C1 segment of cervical spinal cord (tissue), 14 donors: ENCODE measurements around the gene UBXN7.
"Not testable (repeated sequence)": the region's sequence is repeated elsewhere in the genome, so short reads cannot be mapped to it uniquely, and the experiment has no call there.

Experiments used
- DNase-seq, 14 donors: peaks; one replicate each; lab custom pipeline; 2025; lab: John Stamatoyannopoulos, UW

Gene UBXN7, protein sequence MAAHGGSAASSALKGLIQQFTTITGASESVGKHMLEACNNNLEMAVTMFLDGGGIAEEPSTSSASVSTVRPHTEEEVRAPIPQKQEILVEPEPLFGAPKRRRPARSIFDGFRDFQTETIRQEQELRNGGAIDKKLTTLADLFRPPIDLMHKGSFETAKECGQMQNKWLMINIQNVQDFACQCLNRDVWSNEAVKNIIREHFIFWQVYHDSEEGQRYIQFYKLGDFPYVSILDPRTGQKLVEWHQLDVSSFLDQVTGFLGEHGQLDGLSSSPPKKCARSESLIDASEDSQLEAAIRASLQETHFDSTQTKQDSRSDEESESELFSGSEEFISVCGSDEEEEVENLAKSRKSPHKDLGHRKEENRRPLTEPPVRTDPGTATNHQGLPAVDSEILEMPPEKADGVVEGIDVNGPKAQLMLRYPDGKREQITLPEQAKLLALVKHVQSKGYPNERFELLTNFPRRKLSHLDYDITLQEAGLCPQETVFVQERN

GRCh38 chr3:196432137-196432879 is at the start of gene UBXN7:
Gene UBXN7, minus strand, starts transcription at chr3:196432427. Its CDS starts 28 bp downstream, at chr3:196432399.
- DNase-seq = peak; percentile 84 to 99 (median 95)

GRCh38 chr3:196477678-196478077 is 45.5 kb upstream of the UBXN7 start:
- no peak for DNase-seq

- no peak for DNase-seq
Observed at GRCh38 chr3:196472286-196472685, 40.1 kb upstream of the UBXN7 start.

GRCh38 chr3:196471551-196471950 is 39.3 kb upstream of the UBXN7 start:
- no peak for DNase-seq

DNA sequence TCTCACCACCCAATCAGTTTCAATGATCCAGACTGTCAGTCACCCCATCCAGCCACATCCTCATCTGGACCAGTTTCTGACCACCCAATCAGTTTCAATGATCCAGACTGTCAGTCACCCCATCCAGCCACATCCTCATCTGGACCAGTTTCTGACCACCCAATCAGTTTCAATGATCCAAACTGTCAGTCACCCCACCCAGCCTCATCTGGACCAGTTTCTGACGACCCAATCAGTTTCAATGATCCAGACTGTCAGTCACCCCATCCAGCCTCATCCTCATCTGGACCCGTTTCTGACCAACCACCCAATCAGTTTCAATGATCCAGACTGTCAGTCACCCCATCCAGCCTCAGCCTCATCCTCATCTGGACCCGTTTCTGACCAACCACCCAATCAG is 38.0 kb upstream of the UBXN7 start:
- DNase-seq = not testable (repeated sequence)

DNA sequence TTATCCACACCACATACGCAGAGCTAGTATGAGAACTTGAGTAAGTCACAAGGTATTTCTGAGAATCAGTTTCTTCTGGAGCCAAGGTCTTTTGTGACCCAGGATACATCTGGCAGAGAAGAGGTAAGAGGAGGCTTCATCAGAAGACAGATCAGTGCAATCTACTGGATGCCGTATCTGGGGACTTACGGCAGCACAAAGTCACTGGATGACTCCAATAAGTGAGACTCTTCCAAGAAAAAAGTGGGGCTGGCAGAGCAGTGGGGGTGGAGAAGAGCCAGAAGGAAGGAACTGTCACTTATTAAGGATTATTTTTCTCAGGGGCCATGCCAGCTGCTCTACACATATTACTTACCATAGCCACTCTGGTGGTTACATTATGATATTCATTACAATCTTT is 31.6 kb upstream of the UBXN7 start:
- no peak for DNase-seq

DNA sequence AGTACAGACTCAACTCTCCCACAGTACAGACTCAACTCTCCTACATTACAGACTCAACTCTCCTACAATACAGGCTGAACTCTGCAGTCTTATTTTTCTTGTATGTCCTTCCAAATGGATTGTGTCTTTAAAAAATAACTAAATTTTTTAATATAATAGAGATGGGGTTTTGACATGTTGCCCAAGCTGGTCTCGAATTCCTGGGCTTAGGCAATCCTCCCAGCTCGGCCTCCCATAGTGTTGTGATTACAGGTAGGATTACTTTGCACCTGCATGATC is 31.2 kb upstream of the UBXN7 start:
- no peak for DNase-seq

- DNase-seq = not testable (repeated sequence)
Observed at GRCh38 chr3:196462680-196463477, 30.7 kb upstream of the UBXN7 start.

DNA sequence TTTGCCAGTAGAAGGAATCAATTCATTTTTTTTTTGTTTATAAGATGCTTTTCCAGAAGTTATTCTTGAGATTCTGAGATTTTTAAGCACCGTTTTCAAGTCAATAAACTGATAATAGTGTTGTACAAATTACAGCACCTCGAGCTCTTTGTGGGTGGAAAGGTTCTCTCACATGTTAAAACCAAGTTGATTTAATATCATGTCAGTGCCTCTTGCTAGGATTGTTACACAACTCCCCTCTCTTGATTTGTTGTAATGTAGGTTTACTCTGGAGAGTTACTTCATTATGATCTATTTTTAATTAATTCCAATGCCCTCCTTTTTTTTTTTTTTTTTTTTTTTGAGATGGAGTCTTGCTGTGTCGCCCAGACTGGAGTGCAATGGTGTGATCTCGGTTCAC is 25.8 kb upstream of the UBXN7 start:
- DNase-seq = no peak

DNA sequence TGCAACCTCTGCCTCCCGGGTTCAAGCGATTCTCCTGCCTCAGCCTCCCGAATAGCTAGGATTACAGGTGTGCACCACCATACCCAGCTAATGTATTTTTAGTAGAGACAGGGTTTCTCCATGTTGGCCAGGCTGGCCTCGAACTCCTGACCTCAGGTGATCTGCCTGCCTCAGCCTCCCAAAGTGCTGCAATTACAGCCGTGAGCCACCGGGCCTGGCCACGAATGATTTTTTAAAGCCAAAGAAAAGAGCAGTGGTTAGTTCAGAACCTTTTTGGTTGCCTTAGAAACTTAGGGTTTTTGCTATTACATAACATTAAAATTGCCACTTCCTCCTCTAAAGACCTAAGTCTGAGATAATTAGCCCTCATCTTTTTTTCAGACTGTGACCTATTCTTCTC is 25.2 kb upstream of the UBXN7 start:
- not testable (repeated sequence) for DNase-seq

- DNase-seq = no peak
Observed at GRCh38 chr3:196454935-196455334, 22.7 kb upstream of the UBXN7 start.

DNA sequence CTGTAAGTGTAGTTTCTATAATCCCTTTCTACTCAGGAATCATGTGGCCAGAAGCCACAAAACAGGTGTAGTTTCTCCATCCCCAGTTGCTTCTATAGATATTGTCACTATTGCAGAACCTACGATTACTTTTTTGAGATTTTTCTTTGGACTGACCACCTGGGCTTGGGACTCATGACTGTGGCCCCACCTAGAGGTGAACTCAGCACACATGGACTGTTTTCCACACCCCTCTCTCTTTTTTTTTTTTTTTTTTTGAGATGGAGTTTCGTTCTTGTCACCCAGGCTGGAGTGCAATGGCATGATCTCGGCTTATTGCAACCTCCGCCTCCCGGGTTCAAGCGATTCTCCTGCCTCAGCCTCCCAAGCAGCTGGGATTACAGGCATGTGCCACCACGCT is 13.2 kb upstream of the UBXN7 start:
- not testable (repeated sequence) for DNase-seq

DNA sequence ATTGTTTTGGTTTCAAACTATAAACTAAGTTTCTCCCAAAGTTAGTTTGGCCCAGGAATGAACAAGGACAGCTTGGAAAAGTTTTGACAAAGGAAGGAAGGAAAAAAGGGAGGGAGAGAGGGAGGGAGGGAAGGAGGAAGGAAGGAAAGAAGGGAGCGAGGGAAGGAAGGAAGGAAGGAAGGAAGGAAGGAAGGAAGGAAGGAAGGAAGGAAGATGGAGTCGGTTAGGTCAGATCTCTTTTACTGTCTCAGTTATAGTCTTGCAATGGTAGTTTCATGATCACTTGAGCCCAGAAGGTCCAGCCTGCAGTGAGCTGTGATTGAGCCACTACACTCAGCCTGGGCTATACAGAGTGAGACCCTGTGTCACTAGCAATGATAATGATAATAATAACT is 12.3 kb upstream of the UBXN7 start:
- DNase-seq = no peak

GRCh38 chr3:196440696-196441095 is 8.5 kb upstream of the UBXN7 start:
- no peak for DNase-seq

DNA sequence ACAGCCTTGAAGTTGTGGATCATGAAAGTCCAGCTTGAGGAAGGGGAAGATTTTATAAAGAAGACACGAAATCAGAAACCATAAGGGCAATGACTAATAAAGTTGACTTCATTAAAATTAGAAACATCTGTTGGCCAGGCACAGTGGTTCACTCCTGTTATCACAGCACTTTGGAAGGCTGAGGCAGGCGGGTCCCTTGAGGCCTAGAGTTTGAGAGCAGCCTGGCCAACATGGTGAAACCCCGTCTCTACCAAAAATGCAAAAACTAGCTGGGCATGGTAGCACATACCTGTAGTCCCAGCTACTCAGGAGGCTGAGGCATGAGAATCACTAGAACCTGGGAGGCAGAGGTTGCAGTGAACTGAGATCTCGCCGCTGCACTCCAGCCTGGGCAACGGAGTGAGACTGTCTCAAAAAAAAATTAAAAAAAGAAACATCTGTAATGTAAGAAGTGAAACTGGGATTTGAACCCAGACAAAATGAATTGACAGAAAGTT is 7.9 kb upstream of the UBXN7 start:
- no peak for DNase-seq

DNA sequence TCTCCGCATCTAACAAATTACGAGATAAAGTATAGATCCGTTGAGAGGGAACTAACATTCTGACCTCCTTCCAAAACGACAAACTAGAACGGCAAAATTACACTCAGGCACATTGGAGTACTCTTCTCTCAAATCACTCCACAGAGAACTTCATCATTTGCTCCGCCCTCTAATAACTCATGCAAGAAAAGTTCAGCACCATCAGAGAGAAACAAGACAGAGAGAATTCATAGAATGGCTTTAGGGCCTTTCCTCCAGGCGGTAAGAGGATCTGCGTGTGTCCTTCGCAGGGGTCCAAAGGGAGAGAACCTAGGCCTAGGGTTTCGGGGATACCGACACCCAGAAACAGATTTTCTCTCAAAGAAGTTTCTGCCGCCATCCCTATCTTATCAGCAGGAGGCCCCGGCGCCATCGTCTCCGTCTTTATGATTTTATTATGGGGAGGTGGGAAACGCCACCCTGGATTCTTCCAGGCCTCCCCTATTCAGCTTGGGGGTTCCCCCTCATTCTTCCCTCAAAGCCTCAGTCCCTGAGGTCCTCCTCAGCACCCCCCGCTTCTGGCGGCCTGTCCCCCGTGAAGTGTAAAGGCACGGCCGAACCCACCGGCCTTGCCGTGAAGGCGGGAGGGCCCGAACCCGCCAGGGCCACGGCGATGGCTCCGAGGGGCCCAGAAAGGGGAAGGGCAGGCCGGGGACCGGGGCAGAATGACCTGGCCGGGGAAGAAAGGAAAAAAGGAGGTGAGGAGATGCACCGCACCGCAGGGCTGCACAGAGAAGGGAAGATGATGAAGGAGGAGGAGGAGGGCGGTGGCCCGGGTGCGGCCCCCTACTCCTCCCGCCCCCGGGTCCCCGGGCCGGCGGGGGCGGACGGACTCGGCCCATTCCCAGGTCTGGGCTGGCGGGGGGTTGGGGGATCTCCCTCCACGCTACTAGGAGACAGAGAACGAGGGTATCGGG is 768 bp downstream of the UBXN7 start:
- peak in 10 of 14 donors; percentile 14 to 69 (median 38) for DNase-seq

DNA sequence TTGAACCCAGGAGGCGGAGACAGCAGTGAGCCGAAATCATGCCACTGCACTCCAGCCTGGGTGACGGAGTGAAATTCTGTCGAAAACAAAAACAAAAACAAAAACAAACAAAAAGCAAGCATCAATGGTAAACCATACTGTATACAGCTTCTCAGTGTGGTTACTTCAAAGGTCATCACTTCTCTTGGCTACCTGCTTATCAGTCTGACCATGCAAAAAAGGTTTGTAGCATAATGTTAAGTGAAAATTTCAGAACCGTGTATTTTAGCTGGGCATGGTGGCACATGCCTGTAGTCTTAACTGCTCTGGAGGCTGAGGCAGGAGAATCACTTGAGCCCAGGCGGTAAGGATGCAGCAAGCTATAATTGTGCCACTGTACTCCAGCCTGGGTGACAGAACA is 4.2 kb downstream of the UBXN7 start:
- no peak for DNase-seq

DNA sequence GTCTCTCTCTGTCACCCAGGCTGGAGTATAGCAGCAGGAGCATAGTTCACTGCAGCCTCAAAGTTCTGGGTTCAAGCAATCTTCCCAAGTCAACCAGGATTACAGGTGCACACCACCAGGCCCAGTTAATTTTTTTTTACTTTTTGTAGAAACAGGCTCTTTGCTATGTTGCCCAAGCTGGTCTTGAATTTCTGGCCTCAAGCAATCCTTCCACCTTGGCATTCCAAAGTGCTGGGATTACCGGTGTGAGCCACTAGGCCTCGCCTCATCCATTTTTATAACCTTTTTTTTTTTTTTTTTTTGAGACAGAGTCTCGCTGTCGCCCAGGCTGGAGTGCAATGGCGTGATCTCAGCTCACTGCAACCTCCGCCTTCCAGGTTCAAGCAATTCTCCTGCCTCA is 7.8 kb downstream of the UBXN7 start:
- not testable (repeated sequence) for DNase-seq

DNA sequence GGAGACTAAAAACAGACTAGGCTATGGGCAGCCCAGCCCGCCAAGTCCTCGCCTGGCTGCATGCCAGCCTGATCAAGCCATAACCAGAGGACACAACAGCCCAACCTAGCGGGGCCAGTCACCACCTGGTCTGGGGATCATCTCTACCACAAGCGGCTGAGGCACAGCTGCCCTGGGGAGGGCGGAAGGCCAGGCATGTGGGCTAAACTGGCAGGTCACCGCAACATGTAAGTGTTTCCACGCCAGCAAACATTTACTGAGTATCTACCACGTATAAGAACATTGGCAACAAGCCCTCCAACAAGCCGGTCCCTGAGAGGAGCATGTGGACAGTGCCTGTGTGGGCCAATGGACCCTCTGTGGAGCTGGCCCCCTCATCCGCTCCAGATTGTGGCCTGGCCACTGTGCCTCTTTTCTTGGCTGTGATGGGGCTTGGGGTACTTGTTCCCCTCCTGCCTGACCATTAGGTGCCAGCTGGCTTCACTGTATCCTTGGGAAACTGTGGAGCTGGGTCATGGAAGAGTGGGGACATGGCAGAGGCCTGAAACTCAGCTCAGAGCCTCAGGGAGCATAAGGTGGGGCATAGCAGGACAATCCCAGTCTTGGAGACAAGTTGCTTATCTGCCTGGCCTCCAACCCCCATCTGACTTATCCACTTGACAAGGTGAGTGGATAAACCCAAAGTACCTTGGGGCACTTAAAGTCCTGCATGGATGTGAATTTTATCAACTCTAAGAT is 9.0 kb downstream of the UBXN7 start:
- peak in 10 of 14 donors; percentile 2 to 61 (median 8) for DNase-seq

DNA sequence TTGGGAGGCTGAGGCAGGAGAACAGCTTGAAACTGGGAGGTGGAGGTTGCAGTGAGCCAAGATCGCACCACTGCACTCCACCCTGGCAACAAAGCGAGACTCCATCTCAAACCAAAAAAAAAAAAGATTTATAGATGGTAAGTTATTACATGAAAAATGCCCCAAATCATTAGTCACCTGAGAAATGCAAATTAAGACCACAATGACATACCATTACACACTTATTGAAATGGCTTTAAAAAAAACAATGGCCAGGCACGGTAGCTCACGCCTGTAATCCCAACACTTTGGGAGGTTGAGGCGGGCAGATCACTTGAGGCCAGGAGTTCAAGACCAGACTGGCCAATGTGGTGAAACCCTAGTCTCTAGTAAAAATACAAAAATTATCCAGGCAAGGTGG is 10.6 kb downstream of the UBXN7 start:
- not testable (repeated sequence) for DNase-seq
